Measurements from ENCODE around the gene SMIM44.

DNA sequence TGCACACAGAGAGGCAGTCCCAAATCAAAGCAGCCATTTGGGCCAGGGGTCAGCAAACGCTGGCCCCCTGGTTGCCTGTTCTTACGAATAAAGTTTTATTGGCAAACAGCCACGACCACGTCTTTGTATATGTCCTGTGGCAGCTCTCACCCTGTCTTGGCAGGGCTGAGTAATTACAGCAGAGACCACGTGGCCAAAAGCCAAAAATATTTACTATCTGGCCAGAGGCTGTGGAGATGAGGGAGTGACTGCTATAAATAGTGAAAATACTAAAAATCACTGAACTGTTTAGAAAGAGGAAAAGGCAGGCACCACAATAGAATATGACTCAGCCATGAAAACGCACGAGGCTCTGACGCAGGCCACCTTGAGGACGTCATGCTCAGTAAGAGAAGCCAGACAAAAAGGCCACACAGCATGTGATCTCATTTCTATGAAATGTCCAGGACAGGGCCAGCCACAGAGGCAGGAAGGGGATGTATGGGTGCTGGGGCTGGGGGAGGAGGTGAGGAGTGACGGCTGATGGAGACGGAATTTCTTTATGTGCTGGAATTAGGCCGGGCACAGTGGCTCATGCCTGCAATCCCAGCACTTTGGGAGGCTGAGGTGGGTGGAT, 32.3 kb downstream of the SMIM44 start:
- TF ChIP-seq, protein P1, sequence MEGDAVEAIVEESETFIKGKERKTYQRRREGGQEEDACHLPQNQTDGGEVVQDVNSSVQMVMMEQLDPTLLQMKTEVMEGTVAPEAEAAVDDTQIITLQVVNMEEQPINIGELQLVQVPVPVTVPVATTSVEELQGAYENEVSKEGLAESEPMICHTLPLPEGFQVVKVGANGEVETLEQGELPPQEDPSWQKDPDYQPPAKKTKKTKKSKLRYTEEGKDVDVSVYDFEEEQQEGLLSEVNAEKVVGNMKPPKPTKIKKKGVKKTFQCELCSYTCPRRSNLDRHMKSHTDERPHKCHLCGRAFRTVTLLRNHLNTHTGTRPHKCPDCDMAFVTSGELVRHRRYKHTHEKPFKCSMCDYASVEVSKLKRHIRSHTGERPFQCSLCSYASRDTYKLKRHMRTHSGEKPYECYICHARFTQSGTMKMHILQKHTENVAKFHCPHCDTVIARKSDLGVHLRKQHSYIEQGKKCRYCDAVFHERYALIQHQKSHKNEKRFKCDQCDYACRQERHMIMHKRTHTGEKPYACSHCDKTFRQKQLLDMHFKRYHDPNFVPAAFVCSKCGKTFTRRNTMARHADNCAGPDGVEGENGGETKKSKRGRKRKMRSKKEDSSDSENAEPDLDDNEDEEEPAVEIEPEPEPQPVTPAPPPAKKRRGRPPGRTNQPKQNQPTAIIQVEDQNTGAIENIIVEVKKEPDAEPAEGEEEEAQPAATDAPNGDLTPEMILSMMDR (IDR thresholded peaks at IDR 0.05): no peak
- TF ChIP-seq POLR2A (IDR thresholded peaks at IDR 0.05): no peak
